ENCODE results near the gene TEX35. TPM values are rescaled to one million over a fixed set of nuclear protein-coding genes. Genes with fewer than 3 reads are reported as not detected.

TEX35 gene
- total RNA-seq (2012; rRNA removed): not detected in 2 replicates

GRCh38 chr1:178512566-178513277, at the start of gene TEX35:
Gene TEX35 (plus strand): TSS chr1:178513109. CDS start chr1:178513189, 80 bp downstream.
- peaks cover 4% of the 10 kb centered on the region for H3K27me3 ChIP-seq (ENCODE audit: control insufficient read depth, insufficient read depth, low read length)
- no peak within 1 kb of the TSS for H3K4me3 ChIP-seq (ENCODE audit: low read length)
- peaks cover 5% of the 10 kb centered on the region for H3K4me1 ChIP-seq (ENCODE audit: control insufficient read depth, insufficient read depth, low read length)
- H3K9ac ChIP-seq (ENCODE audit: low read depth, low read length): no peak within 1 kb of the TSS
- no peaks in the 10 kb centered on the region for H3K36me3 ChIP-seq (ENCODE audit: insufficient read depth, low read length)
- H3K9me3 ChIP-seq (replicated peaks; ENCODE audit: low read length): no peaks in the 10 kb centered on the region
- H3K4me2 ChIP-seq (ENCODE audit: low read length): no peak within 1 kb of the TSS

- peaks cover 26% of the 10 kb centered on the region for H3K36me3 ChIP-seq (ENCODE audit: insufficient read depth, low read length)
- no peak overlapping the region for H3K4me3 ChIP-seq (ENCODE audit: low read length)
- H3K9me3 ChIP-seq (replicated peaks; ENCODE audit: low read length): no peaks in the 10 kb centered on the region
- H3K27me3 ChIP-seq (ENCODE audit: control insufficient read depth, insufficient read depth, low read length): no peaks in the 10 kb centered on the region
- H3K4me2 ChIP-seq (ENCODE audit: low read length): no peak overlapping the region
- no peak overlapping the region for H3K9ac ChIP-seq (ENCODE audit: low read depth, low read length)
- peaks cover 16% of the 10 kb centered on the region for H3K4me1 ChIP-seq (ENCODE audit: control insufficient read depth, insufficient read depth, low read length)
Observed at GRCh38 chr1:178464141-178464540, 48.8 kb upstream of the TEX35 start.

GRCh38 chr1:178464566-178464965, 48.3 kb upstream of the TEX35 start:
- H3K36me3 ChIP-seq (ENCODE audit: insufficient read depth, low read length): peaks cover 30% of the 10 kb centered on the region
- H3K4me1 ChIP-seq (ENCODE audit: control insufficient read depth, insufficient read depth, low read length): peaks cover 16% of the 10 kb centered on the region
- no peak overlapping the region for H3K9ac ChIP-seq (ENCODE audit: low read depth, low read length)
- no peak overlapping the region for H3K4me2 ChIP-seq (ENCODE audit: low read length)
- H3K4me3 ChIP-seq (ENCODE audit: low read length): no peak overlapping the region
- H3K27me3 ChIP-seq (ENCODE audit: control insufficient read depth, insufficient read depth, low read length): no peaks in the 10 kb centered on the region
- no peaks in the 10 kb centered on the region for H3K9me3 ChIP-seq (replicated peaks; ENCODE audit: low read length)

GRCh38 chr1:178465011-178465410, 47.9 kb upstream of the TEX35 start:
- Histone ChIP-seq H3K4me1 (ENCODE audit: control insufficient read depth, insufficient read depth, low read length) (peaks cover 16% of the 10 kb centered on the region), H3K27me3 (ENCODE audit: control insufficient read depth, insufficient read depth, low read length) (no peaks in the 10 kb centered on the region), H3K9me3 (replicated peaks; ENCODE audit: low read length) (no peaks in the 10 kb centered on the region), H3K4me2 (ENCODE audit: low read length) (no peak overlapping the region), H3K36me3 (ENCODE audit: insufficient read depth, low read length) (peaks cover 30% of the 10 kb centered on the region), H3K4me3 (ENCODE audit: low read length) (no peak overlapping the region), H3K9ac (ENCODE audit: low read depth, low read length) (no peak overlapping the region)

- H3K27me3 ChIP-seq (ENCODE audit: control insufficient read depth, insufficient read depth, low read length): no peaks in the 10 kb centered on the region
- peaks cover 16% of the 10 kb centered on the region for H3K4me1 ChIP-seq (ENCODE audit: control insufficient read depth, insufficient read depth, low read length)
- no peak overlapping the region for H3K9ac ChIP-seq (ENCODE audit: low read depth, low read length)
- no peak overlapping the region for H3K4me2 ChIP-seq (ENCODE audit: low read length)
- H3K36me3 ChIP-seq (ENCODE audit: insufficient read depth, low read length): peaks cover 34% of the 10 kb centered on the region
- no peaks in the 10 kb centered on the region for H3K9me3 ChIP-seq (replicated peaks; ENCODE audit: low read length)
- no peak overlapping the region for H3K4me3 ChIP-seq (ENCODE audit: low read length)
Observed at GRCh38 chr1:178467837-178468236, 45.1 kb upstream of the TEX35 start.

- Histone ChIP-seq H3K9me3 (replicated peaks; ENCODE audit: low read length) (no peaks in the 10 kb centered on the region), H3K9ac (ENCODE audit: low read depth, low read length) (no peak overlapping the region)
Observed at GRCh38 chr1:178470411-178470960, 42.4 kb upstream of the TEX35 start.

GRCh38 chr1:178472531-178472930, 40.4 kb upstream of the TEX35 start:
- Histone ChIP-seq H3K27me3 (ENCODE audit: control insufficient read depth, insufficient read depth, low read length) (no peaks in the 10 kb centered on the region), H3K4me3 (ENCODE audit: low read length) (no peak overlapping the region), H3K4me1 (ENCODE audit: control insufficient read depth, insufficient read depth, low read length) (no peaks in the 10 kb centered on the region), H3K4me2 (ENCODE audit: low read length) (no peak overlapping the region), H3K9me3 (replicated peaks; ENCODE audit: low read length) (no peaks in the 10 kb centered on the region), H3K9ac (ENCODE audit: low read depth, low read length) (no peak overlapping the region), H3K36me3 (ENCODE audit: insufficient read depth, low read length) (peaks cover 48% of the 10 kb centered on the region)

More at GRCh38 chr1:178470411-178470960, 42.4 kb upstream of the TEX35 start:
- H3K36me3 ChIP-seq (ENCODE audit: insufficient read depth, low read length): peaks cover 55% of the 10 kb centered on the region
- H3K27me3 ChIP-seq (ENCODE audit: control insufficient read depth, insufficient read depth, low read length): no peaks in the 10 kb centered on the region
- H3K4me2 ChIP-seq (ENCODE audit: low read length): no peak overlapping the region
- no peak overlapping the region for H3K4me3 ChIP-seq (ENCODE audit: low read length)
- H3K4me1 ChIP-seq (ENCODE audit: control insufficient read depth, insufficient read depth, low read length): peaks cover under 1% of the 10 kb centered on the region

GRCh38 chr1:178477373-178477772, 35.5 kb upstream of the TEX35 start:
- H3K9ac ChIP-seq (ENCODE audit: low read depth, low read length): no peak overlapping the region
- H3K4me1 ChIP-seq (ENCODE audit: control insufficient read depth, insufficient read depth, low read length): no peaks in the 10 kb centered on the region
- no peak overlapping the region for H3K4me3 ChIP-seq (ENCODE audit: low read length)
- H3K4me2 ChIP-seq (ENCODE audit: low read length): no peak overlapping the region
- H3K36me3 ChIP-seq (ENCODE audit: insufficient read depth, low read length): peaks cover 36% of the 10 kb centered on the region
- H3K9me3 ChIP-seq (replicated peaks; ENCODE audit: low read length): no peaks in the 10 kb centered on the region
- no peaks in the 10 kb centered on the region for H3K27me3 ChIP-seq (ENCODE audit: control insufficient read depth, insufficient read depth, low read length)

- Histone ChIP-seq H3K4me3 (ENCODE audit: low read length) (no peak overlapping the region), H3K27me3 (ENCODE audit: control insufficient read depth, insufficient read depth, low read length) (no peaks in the 10 kb centered on the region), H3K4me1 (ENCODE audit: control insufficient read depth, insufficient read depth, low read length) (no peaks in the 10 kb centered on the region), H3K9ac (ENCODE audit: low read depth, low read length) (no peak overlapping the region), H3K4me2 (ENCODE audit: low read length) (no peak overlapping the region), H3K36me3 (ENCODE audit: insufficient read depth, low read length) (peaks cover 32% of the 10 kb centered on the region), H3K9me3 (replicated peaks; ENCODE audit: low read length) (no peaks in the 10 kb centered on the region)
Observed at GRCh38 chr1:178477841-178478240, 35.1 kb upstream of the TEX35 start.

GRCh38 chr1:178483251-178483957, 29.5 kb upstream of the TEX35 start:
- no peaks in the 10 kb centered on the region for H3K9me3 ChIP-seq (replicated peaks; ENCODE audit: low read length)
- no peak overlapping the region for H3K4me3 ChIP-seq (ENCODE audit: low read length)
- peaks cover 10% of the 10 kb centered on the region for H3K4me1 ChIP-seq (ENCODE audit: control insufficient read depth, insufficient read depth, low read length)
- H3K4me2 ChIP-seq (ENCODE audit: low read length): no peak overlapping the region
- no peak overlapping the region for H3K9ac ChIP-seq (ENCODE audit: low read depth, low read length)
- H3K36me3 ChIP-seq (ENCODE audit: insufficient read depth, low read length): no peaks in the 10 kb centered on the region
- no peaks in the 10 kb centered on the region for H3K27me3 ChIP-seq (ENCODE audit: control insufficient read depth, insufficient read depth, low read length)

GRCh38 chr1:178484698-178485225, 28.1 kb upstream of the TEX35 start:
- H3K4me3 ChIP-seq (ENCODE audit: low read length): no peak overlapping the region
- peaks cover 10% of the 10 kb centered on the region for H3K4me1 ChIP-seq (ENCODE audit: control insufficient read depth, insufficient read depth, low read length)
- H3K9me3 ChIP-seq (replicated peaks; ENCODE audit: low read length): no peaks in the 10 kb centered on the region
- H3K4me2 ChIP-seq (ENCODE audit: low read length): no peak overlapping the region
- no peaks in the 10 kb centered on the region for H3K27me3 ChIP-seq (ENCODE audit: control insufficient read depth, insufficient read depth, low read length)
- no peak overlapping the region for H3K9ac ChIP-seq (ENCODE audit: low read depth, low read length)
- H3K36me3 ChIP-seq (ENCODE audit: insufficient read depth, low read length): no peaks in the 10 kb centered on the region

Measured in skeletal muscle satellite cell (primary cell).